Esophagus mucosa (tissue), 1 donor: ENCODE measurements around the gene TBC1D16. TPM values are rescaled to one million over a fixed set of nuclear protein-coding genes. Genes with fewer than 3 reads are reported as not detected.
"Not testable (repeated sequence)": the region's sequence is repeated elsewhere in the genome, so short reads cannot be mapped to it uniquely, and the experiment has no call there.

Experiments
- ATAC-seq: fragments of 200-7000 bp; cut with Tn5 transposase; one replicate; pipeline ENCODE4 v1.9.1; 2020
- total RNA-seq: library from RNA; stranded (reverse); gene quantifications from one replicate; pipeline ENCODE4 v1.2.4, GENCODE V29; 2023
- donor health status: DM: yes; HTN: yes; CAD: no.

The TBC1D16 gene
- total RNA-seq, 1 donor from 2014 or later, result 8.9 TPM

GRCh38 chr17:79971651-79972050, 64.0 kb downstream of the TBC1D16 start:
- ATAC-seq, result no peak

- ATAC-seq, result no peak
Measured at GRCh38 chr17:79970576-79971068, 65.0 kb downstream of the TBC1D16 start.

- no peak for ATAC-seq
Measured at GRCh38 chr17:79969906-79970305, 65.8 kb downstream of the TBC1D16 start.

GRCh38 chr17:79968116-79968515, 67.6 kb downstream of the TBC1D16 start:
- no peak for ATAC-seq

GRCh38 chr17:79966681-79967080, 69.0 kb downstream of the TBC1D16 start:
- no peak for ATAC-seq

- ATAC-seq, result no peak
Measured at GRCh38 chr17:79965806-79966205, 69.9 kb downstream of the TBC1D16 start.

GRCh38 chr17:79962467-79962866, 73.2 kb downstream of the TBC1D16 start:
- ATAC-seq, result not testable (repeated sequence)

GRCh38 chr17:79961567-79961966, 74.1 kb downstream of the TBC1D16 start:
- ATAC-seq, result not testable (repeated sequence)

- no peak for ATAC-seq
Measured at GRCh38 chr17:79960788-79961522, 74.7 kb downstream of the TBC1D16 start.

GRCh38 chr17:79959042-79959441, 76.6 kb downstream of the TBC1D16 start:
- no peak for ATAC-seq

- peak; percentile 20 for ATAC-seq
Measured at GRCh38 chr17:79956853-79957252, 78.8 kb downstream of the TBC1D16 start.

GRCh38 chr17:79956441-79956735, 79.3 kb downstream of the TBC1D16 start:
- not testable (repeated sequence) for ATAC-seq

GRCh38 chr17:79955691-79956440, 79.8 kb downstream of the TBC1D16 start:
- no peak for ATAC-seq

GRCh38 chr17:79955167-79955549, 80.5 kb downstream of the TBC1D16 start:
- ATAC-seq, result no peak

GRCh38 chr17:79954281-79955166, 81.1 kb downstream of the TBC1D16 start:
- no peak for ATAC-seq

- no peak for ATAC-seq
Measured at GRCh38 chr17:79953335-79953734, 82.3 kb downstream of the TBC1D16 start.

GRCh38 chr17:79952901-79953300, 82.8 kb downstream of the TBC1D16 start:
- ATAC-seq, result no peak

- no peak for ATAC-seq
Measured at GRCh38 chr17:79952265-79952877, 83.3 kb downstream of the TBC1D16 start.

GRCh38 chr17:79951361-79952264, 84.1 kb downstream of the TBC1D16 start:
- no peak for ATAC-seq

GRCh38 chr17:79950751-79951150, 84.9 kb downstream of the TBC1D16 start:
- no peak for ATAC-seq

GRCh38 chr17:79950306-79950705, 85.4 kb downstream of the TBC1D16 start:
- no peak for ATAC-seq
